Measurements from ENCODE around the gene AKAP10. TPM values are rescaled to one million over a fixed set of nuclear protein-coding genes. Genes with fewer than 3 reads are reported as not detected.

The AKAP10 gene
- total and polyA plus RNA-seq, 2 of the 8 experiments (the other 6 are each of a cell fraction or from before 2014, with no cell fraction given): 13.3 to 27.0 TPM

DNA sequence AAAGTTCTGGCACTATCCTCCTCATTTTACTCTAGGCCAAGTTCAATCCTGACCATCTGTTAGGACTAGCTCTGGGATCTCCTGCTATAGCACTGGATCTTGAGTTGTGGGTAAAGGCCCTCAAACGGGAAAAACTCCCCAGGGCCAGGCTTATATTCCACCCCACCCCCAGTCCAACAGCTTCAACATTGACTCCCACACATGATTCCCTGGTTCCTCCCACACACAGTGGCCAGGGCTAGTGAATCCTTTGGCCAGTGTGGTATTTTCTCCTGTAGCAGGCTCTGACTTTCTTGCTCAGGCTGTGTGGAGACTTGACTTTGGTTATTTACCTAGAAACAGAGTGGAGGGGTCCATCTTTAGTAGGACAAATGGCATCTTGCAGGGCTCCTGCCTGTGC lies 10.3 kb upstream of the AKAP10 start:
- Histone ChIP-seq H2AK5ac (ENCODE audit: low read depth, low read length) (no peak overlapping the region), H3K36me3 (ENCODE audit: control insufficient read depth in 2 of 4, insufficient read depth in 4 of 4, low read length in 3 of 4) (no peaks in the 10 kb centered on the region), H3K4me3 (ENCODE audit: extremely low read depth in 1 of 4, insufficient read depth in 2 of 4, low read depth in 3 of 4, low read length in 4 of 4) (no peak overlapping the region), H3K4ac (replicated peaks; ENCODE audit: insufficient read length, low read depth, low read length) (no peak overlapping the region), H3K4me2 (ENCODE audit: insufficient read depth in 1 of 2, low read depth in 2 of 2, low read length in 2 of 2) (no peak overlapping the region), H3K23me2 (ENCODE audit: low read depth, low read length) (no peaks in the 10 kb centered on the region), H3K9me3 (ENCODE audit: insufficient read depth in 2 of 2, low read depth in 1 of 2, low read length in 1 of 2) (no peaks in the 10 kb centered on the region), H3K27me3 (replicated peaks in 1 of 4; ENCODE audit: control insufficient read depth in 3 of 4, extremely low read depth in 1 of 4, insufficient read depth in 3 of 4, low read length in 3 of 4) (no peaks in the 10 kb centered on the region), H3K56ac (replicated peaks; ENCODE audit: insufficient read length, low read depth, low read length) (no peak overlapping the region), H3K27ac (ENCODE audit: low read depth, low read length) (no peak overlapping the region), H3K18ac (ENCODE audit: extremely low read depth, low read length) (no peak overlapping the region), H2BK120ac (replicated peaks; ENCODE audit: low read depth, low read length) (peak overlapping the region; percentile 79), H3K79me1 (ENCODE audit: low read depth, low read length) (no peaks in the 10 kb centered on the region), H2BK5ac (ENCODE audit: low read depth, low read length) (peak overlapping the region; percentile 67; the same call in 1 of the 2 replicates), H3K23ac (ENCODE audit: insufficient read length) (no peak overlapping the region), H3K4me1 (replicated peaks in 1 of 4; ENCODE audit: control insufficient read depth in 3 of 4, insufficient read depth in 4 of 4, low read length in 3 of 4) (peaks cover 0 to 10% (median 5%) of the 10 kb centered on the region in 4 experiments; a peak in 5 of 7 replicates), H3K14ac (ENCODE audit: insufficient read length) (no peak overlapping the region), H2BK12ac (ENCODE audit: low read depth, low read length) (peak overlapping the region; percentile 42; the same call in 1 of the 2 replicates), H4K8ac (ENCODE audit: extremely low read depth, insufficient read depth, low read length) (no peak overlapping the region), H2AFZ (ENCODE audit: low read length) (no peak overlapping the region), H4K20me1 (replicated peaks in 1 of 2; ENCODE audit: control insufficient read depth in 1 of 2, insufficient read depth in 2 of 2, low read length in 2 of 2) (no peaks in the 10 kb centered on the region), H4K91ac (replicated peaks; ENCODE audit: insufficient read length, low read length) (no peak overlapping the region), H4K5ac (ENCODE audit: insufficient read length, low read depth, low read length) (no peak overlapping the region), H2BK15ac (ENCODE audit: low read length) (no peak overlapping the region), H3K9ac (replicated peaks in 1 of 4; ENCODE audit: extremely low read depth in 1 of 4, low read depth in 3 of 4, low read length in 3 of 4) (no peak overlapping the region), H2BK20ac (ENCODE audit: low read length) (peak overlapping the region; percentile 6), H3K79me2 (ENCODE audit: control insufficient read depth in 1 of 2, insufficient read depth in 2 of 2, low read length in 2 of 2) (no peaks in the 10 kb centered on the region)
- POLR2A ChIA-PET (ENCODE audit: partially characterized antibody): no interaction called here
- 93% methylated on average over 1 of the region's 1 CpG; no CpG with 5 or more reads in 1 of the 2 experiments for WGBS, 2 experiments (ENCODE audit: extremely low coverage in 1 of 2, insufficient coverage in 1 of 2, insufficient read length in 1 of 2, insufficient replicate concordance in 2 of 2, low coverage in 1 of 2, low lambda C conversion rate in 2 of 2, missing lambda C conversion rate in 1 of 2)
- peak in 1 of 2 experiments; percentile 23 for DNase-seq (ENCODE audit: low read depth in 1 of 2, low spot score in 2 of 2)
- no peak for TF ChIP-seq TBP (IDR thresholded peaks at IDR 0.05; ENCODE audit: low read depth, low read length)
- no peak for TF ChIP-seq KDM5A (IDR thresholded peaks at IDR 0.05; ENCODE audit: low read length)
- no peak for TF ChIP-seq TAF7 (optimal IDR thresholded peaks at IDR 0.05; ENCODE audit: borderline replicate concordance, low read depth, low read length)
- no peak for TF ChIP-seq JUN (IDR thresholded peaks at IDR 0.05; ENCODE audit: low read depth, low read length)
- no peak for TF ChIP-seq EZH2 (IDR thresholded peaks at IDR 0.05; ENCODE audit: low read depth, low read length, severe bottlenecking)
- no peak for TF ChIP-seq TCF12 (IDR thresholded peaks at IDR 0.05; ENCODE audit: low read depth, low read length)
- TF ChIP-seq CTBP2 (IDR thresholded peaks at IDR 0.05; ENCODE audit: borderline replicate concordance, insufficient read depth, insufficient read length, low read length): no peak
- TF ChIP-seq, protein P1, sequence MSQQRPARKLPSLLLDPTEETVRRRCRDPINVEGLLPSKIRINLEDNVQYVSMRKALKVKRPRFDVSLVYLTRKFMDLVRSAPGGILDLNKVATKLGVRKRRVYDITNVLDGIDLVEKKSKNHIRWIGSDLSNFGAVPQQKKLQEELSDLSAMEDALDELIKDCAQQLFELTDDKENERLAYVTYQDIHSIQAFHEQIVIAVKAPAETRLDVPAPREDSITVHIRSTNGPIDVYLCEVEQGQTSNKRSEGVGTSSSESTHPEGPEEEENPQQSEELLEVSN (IDR thresholded peaks at IDR 0.05): no peak
- TF ChIP-seq, protein P2, sequence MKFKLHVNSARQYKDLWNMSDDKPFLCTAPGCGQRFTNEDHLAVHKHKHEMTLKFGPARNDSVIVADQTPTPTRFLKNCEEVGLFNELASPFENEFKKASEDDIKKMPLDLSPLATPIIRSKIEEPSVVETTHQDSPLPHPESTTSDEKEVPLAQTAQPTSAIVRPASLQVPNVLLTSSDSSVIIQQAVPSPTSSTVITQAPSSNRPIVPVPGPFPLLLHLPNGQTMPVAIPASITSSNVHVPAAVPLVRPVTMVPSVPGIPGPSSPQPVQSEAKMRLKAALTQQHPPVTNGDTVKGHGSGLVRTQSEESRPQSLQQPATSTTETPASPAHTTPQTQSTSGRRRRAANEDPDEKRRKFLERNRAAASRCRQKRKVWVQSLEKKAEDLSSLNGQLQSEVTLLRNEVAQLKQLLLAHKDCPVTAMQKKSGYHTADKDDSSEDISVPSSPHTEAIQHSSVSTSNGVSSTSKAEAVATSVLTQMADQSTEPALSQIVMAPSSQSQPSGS (IDR thresholded peaks at IDR 0.05; ENCODE audit: low read length): no peak
- no peak for TF ChIP-seq CBX8 (IDR thresholded peaks at IDR 0.05; ENCODE audit: borderline replicate concordance, low read depth, low read length)
- TF ChIP-seq RFX5 (IDR thresholded peaks at IDR 0.05; ENCODE audit: borderline replicate concordance, low read depth, low read length): no peak
- FAIRE-seq: no peak
- CTCF ChIA-PET (ENCODE audit: partially characterized antibody): interaction anchor here (2.5 kb wide), 1 partner anchor 22 kb away, joined by 10 read pairs; the partner anchor contains the start of gene SPECC1

All from H1 (cell line).